NCI-H1694 (cell line): ENCODE results near the gene GDA.

ENCODE experiments used
- DNase-seq: peaks from one replicate; lab custom pipeline; 2025; lab: John Stamatoyannopoulos, UW

GDA gene

GRCh38 chr9:72149231-72149975 is at the start of gene GDA:
Gene GDA, plus strand, starts transcription at chr9:72149440. Its CDS starts 120 bp downstream, at chr9:72149560.
- no peak for DNase-seq

GRCh38 chr9:72102520-72102919 is 46.7 kb upstream of the GDA start:
- DNase-seq = no peak

- no peak for DNase-seq
These were observed 36.2 kb upstream of the GDA start for GRCh38 chr9:72113056-72113455.

- no peak for DNase-seq
These were observed 29.4 kb upstream of the GDA start for GRCh38 chr9:72119853-72120252.

- no peak for DNase-seq
These were observed 24.3 kb upstream of the GDA start for GRCh38 chr9:72124947-72125346.

GRCh38 chr9:72127753-72128152 is 21.5 kb upstream of the GDA start:
- no peak for DNase-seq

- DNase-seq = no peak
These were observed 20.7 kb upstream of the GDA start for GRCh38 chr9:72128526-72128925.

- DNase-seq = no peak
These were observed 19.7 kb upstream of the GDA start for GRCh38 chr9:72129271-72130156.

- DNase-seq = no peak
These were observed 18.9 kb upstream of the GDA start for GRCh38 chr9:72130321-72130720.

GRCh38 chr9:72131206-72131605 is 18.0 kb upstream of the GDA start:
- no peak for DNase-seq

- DNase-seq = no peak
These were observed 17.2 kb upstream of the GDA start for GRCh38 chr9:72132052-72132451.

- no peak for DNase-seq
These were observed 15.7 kb upstream of the GDA start for GRCh38 chr9:72133365-72134035.

- DNase-seq = no peak
These were observed 14.4 kb upstream of the GDA start for GRCh38 chr9:72134801-72135200.

- DNase-seq = no peak
These were observed 11.4 kb upstream of the GDA start for GRCh38 chr9:72137697-72138365.

GRCh38 chr9:72139226-72139625 is 10.0 kb upstream of the GDA start:
- no peak for DNase-seq

GRCh38 chr9:72140586-72140985 is 8.7 kb upstream of the GDA start:
- DNase-seq = no peak

- DNase-seq = no peak
These were observed 7.8 kb upstream of the GDA start for GRCh38 chr9:72141484-72141883.

- DNase-seq = no peak
These were observed 4.3 kb upstream of the GDA start for GRCh38 chr9:72144756-72145492.

GRCh38 chr9:72145733-72146505 is 3.3 kb upstream of the GDA start:
- DNase-seq = no peak

GRCh38 chr9:72147676-72148075 is 1.6 kb upstream of the GDA start:
- DNase-seq = no peak

- DNase-seq = no peak
These were observed 887 bp downstream of the GDA start for GRCh38 chr9:72150127-72150526.
